Chondrocyte (in vitro differentiated cells): ENCODE results near the gene HOXB2. TPM values are rescaled to one million over a fixed set of nuclear protein-coding genes. Genes with fewer than 3 reads are reported as not detected.
"Not testable (repeated sequence)": the region's sequence is repeated elsewhere in the genome, so short reads cannot be mapped to it uniquely, and the experiment has no call there.

Experiments used
- DNase-seq: peaks from one replicate; pipeline ENCODE4 v3.0.0; 2021; ENCODE audit warnings: mixed read lengths, low spot score
- H3K27ac Mint-ChIP-seq: one replicate; pipeline ENCODE4 v1.8.0; 2021; ENCODE audit warnings: mild to moderate bottlenecking, moderate library complexity, mixed read lengths; ENCODE audit not compliant: unreplicated experiment
- H3K27me3 Mint-ChIP-seq: 2 replicates; pipeline ENCODE4 v1.8.0; 2021; ENCODE audit warnings: low read depth, mixed read lengths
- H3K36me3 Mint-ChIP-seq: 2 replicates; pipeline ENCODE4 v1.8.0; 2021; ENCODE audit warnings: low read depth, mixed read lengths
- H3K4me1 Mint-ChIP-seq: 2 replicates; pipeline ENCODE4 v1.8.0; 2021; ENCODE audit warnings: low read depth, mild to moderate bottlenecking, mixed read lengths
- H3K4me3 Mint-ChIP-seq: one replicate; pipeline ENCODE4 v1.8.0; 2021; ENCODE audit warnings: mild to moderate bottlenecking, moderate library complexity, mixed read lengths; ENCODE audit not compliant: unreplicated experiment
- H3K9me3 Mint-ChIP-seq: 2 replicates; pipeline ENCODE4 v1.8.0; 2021; ENCODE audit warnings: low read depth, mixed read lengths
- CTCF ChIP-seq: fragments of 200-600 bp; sonication (generic); IDR thresholded peaks from 2 replicates; pipeline ENCODE4 v1.5.0; 2021; ENCODE audit warnings: antibody characterized with exemption, mild to moderate bottlenecking, moderate library complexity
- total RNA-seq: library from RNA; stranded (reverse); gene quantifications from 3 replicates; pipeline ENCODE4 v1.2.1, GENCODE V29; 2021

The HOXB2 gene
- total RNA-seq, 1 donor from 2014 or later: 0.72 TPM

GRCh38 chr17:48510761-48511604, 33.9 kb downstream of the HOXB2 start:
- DNase-seq: no peak
- Mint-ChIP-seq H3K4me1 (no peaks in the 10 kb centered on the region), H3K9me3 (no peaks in the 10 kb centered on the region), H3K4me3 (no peak overlapping the region), H3K27ac (no peak overlapping the region), H3K36me3 (no peaks in the 10 kb centered on the region), H3K27me3 (peaks cover 35% of the 10 kb centered on the region)
- TF ChIP-seq CTCF: no peak

GRCh38 chr17:48510381-48510760, 34.5 kb downstream of the HOXB2 start:
- Mint-ChIP-seq H3K27me3 (peaks cover 34% of the 10 kb centered on the region), H3K4me1 (no peaks in the 10 kb centered on the region), H3K36me3 (no peaks in the 10 kb centered on the region), H3K9me3 (no peaks in the 10 kb centered on the region), H3K27ac (no peak overlapping the region), H3K4me3 (no peak overlapping the region)
- no peak for TF ChIP-seq CTCF
- DNase-seq: no peak

- peaks cover 31% of the 10 kb centered on the region for H3K27me3 Mint-ChIP-seq
- H3K4me3 Mint-ChIP-seq, H3K27ac Mint-ChIP-seq, H3K36me3 Mint-ChIP-seq, H3K4me1 Mint-ChIP-seq, DNase-seq, H3K9me3 Mint-ChIP-seq: not testable (repeated sequence)
Observed at GRCh38 chr17:48509708-48510107, 35.2 kb downstream of the HOXB2 start.

GRCh38 chr17:48506246-48506645, 38.7 kb downstream of the HOXB2 start:
- H3K4me1 Mint-ChIP-seq: no peaks in the 10 kb centered on the region
- H3K27me3 Mint-ChIP-seq: peaks cover 37% of the 10 kb centered on the region
- H3K27ac Mint-ChIP-seq: no peak overlapping the region
- no peaks in the 10 kb centered on the region for H3K36me3 Mint-ChIP-seq
- H3K4me3 Mint-ChIP-seq: no peak overlapping the region
- no peak for TF ChIP-seq CTCF
- DNase-seq: no peak
- H3K9me3 Mint-ChIP-seq: no peaks in the 10 kb centered on the region

- H3K4me3 Mint-ChIP-seq: no peak overlapping the region
- H3K27ac Mint-ChIP-seq: no peak overlapping the region
- no peaks in the 10 kb centered on the region for H3K4me1 Mint-ChIP-seq
- H3K27me3 Mint-ChIP-seq: peaks cover 41% of the 10 kb centered on the region
- no peak for TF ChIP-seq CTCF
- DNase-seq: no peak
- H3K9me3 Mint-ChIP-seq: no peaks in the 10 kb centered on the region
- no peaks in the 10 kb centered on the region for H3K36me3 Mint-ChIP-seq
Observed at GRCh38 chr17:48505788-48506187, 39.1 kb downstream of the HOXB2 start.

- H3K9me3 Mint-ChIP-seq: no peaks in the 10 kb centered on the region
- H3K4me1 Mint-ChIP-seq: no peaks in the 10 kb centered on the region
- TF ChIP-seq CTCF: no peak
- no peaks in the 10 kb centered on the region for H3K36me3 Mint-ChIP-seq
- DNase-seq: no peak
- peaks cover 49% of the 10 kb centered on the region for H3K27me3 Mint-ChIP-seq
- no peak overlapping the region for H3K27ac Mint-ChIP-seq
- no peak overlapping the region for H3K4me3 Mint-ChIP-seq
Observed at GRCh38 chr17:48504953-48505352, 40.0 kb downstream of the HOXB2 start.
